HUES6 (cell line): ENCODE results near the gene PLA2G6.

Source experiments
- H3K27ac ChIP-seq: 2 replicates; pipeline ENCODE4 v1.7.0; 2013; ENCODE audit warnings: low read depth, mild to moderate bottlenecking, low read length, inconsistent platforms
- H3K27me3 ChIP-seq: 2 replicates; pipeline ENCODE4 v1.6.1; 2013; ENCODE audit warnings: low read length; ENCODE audit not compliant: control insufficient read depth, insufficient read depth
- H3K36me3 ChIP-seq: 2 replicates; pipeline ENCODE4 v1.6.1; 2013; ENCODE audit warnings: low read length; ENCODE audit not compliant: control insufficient read depth, insufficient read depth
- H3K4me1 ChIP-seq: 2 replicates; pipeline ENCODE4 v1.6.1; 2013; ENCODE audit warnings: low read length; ENCODE audit not compliant: control insufficient read depth, insufficient read depth
- H3K4me3 ChIP-seq: 2 replicates; pipeline ENCODE4 v1.5.1; 2013; ENCODE audit warnings: low read depth, low read length
- H3K9ac ChIP-seq: one replicate; pipeline ENCODE4 v1.6.1; 2013; ENCODE audit warnings: mild to moderate bottlenecking, low read length
- H3K9me3 ChIP-seq: 2 replicates; pipeline ENCODE4 v1.6.1; 2013; ENCODE audit warnings: low read depth, low read length; ENCODE audit not compliant: control insufficient read depth, insufficient read depth

The PLA2G6 gene

DNA sequence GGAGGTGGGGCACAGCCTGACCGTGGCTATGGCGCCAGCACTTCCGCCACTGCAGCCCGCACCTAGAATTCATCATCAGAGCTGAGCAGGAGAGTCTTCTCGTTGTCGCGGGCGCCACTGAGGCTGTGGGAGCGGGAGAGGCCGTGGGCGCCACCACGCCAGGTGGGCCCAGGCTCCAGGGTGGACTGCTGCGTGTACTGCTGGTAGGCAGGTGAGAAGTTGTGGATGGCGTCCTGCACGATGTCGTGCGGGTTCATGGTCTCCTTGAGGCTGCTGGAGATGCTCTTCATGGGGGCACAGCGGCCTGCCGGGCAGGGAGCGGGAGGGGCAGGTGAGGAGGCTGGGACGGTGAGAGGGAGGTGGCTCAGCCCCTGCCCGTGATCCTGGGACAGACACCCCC is 39.8 kb upstream of the PLA2G6 start:
- Histone ChIP-seq H3K9ac (no peak overlapping the region), H3K4me1 (peaks cover 29% of the 10 kb centered on the region), H3K27ac (no peak overlapping the region), H3K4me3 (no peak overlapping the region), H3K36me3 (peaks cover 46% of the 10 kb centered on the region), H3K9me3 (no peaks in the 10 kb centered on the region), H3K27me3 (no peaks in the 10 kb centered on the region)

DNA sequence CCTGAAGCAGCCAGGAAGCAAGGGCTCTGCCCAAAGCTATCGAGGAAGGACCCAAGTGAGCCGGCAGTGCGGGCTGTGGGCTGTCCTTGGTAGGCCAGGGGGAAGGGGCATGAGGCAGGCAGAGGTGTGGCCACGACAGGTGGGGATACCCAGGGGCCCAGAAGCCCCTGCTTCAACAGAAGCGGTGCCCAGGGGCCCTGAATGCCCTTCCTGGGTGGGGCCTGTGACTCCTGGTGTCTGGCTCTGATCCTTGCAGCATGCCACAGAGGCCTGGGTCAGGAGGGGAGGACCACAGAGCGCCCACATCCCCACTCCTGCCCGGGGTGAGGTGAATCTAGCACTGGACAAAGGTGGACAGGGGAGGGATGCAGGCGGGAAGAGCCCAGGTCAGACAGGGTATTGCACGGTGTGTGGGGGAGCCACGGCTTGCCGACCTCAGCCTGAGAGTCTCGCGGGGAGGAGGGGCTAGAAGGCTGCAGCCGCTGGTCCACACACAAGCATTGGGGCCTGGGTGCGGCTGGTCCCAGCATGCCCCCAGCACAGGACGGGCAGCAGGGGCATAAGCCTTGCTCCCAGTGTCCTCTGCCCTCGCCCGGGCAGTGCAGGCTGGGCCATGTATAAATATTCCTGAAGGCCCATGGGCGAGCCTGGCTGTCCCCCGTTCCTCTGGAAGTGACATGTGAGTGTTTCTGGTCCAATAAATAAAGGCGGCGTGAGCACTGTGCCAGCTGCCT is 39.2 kb upstream of the PLA2G6 start:
- no peaks in the 10 kb centered on the region for H3K27me3 ChIP-seq

GRCh38 chr22:38220163-38220562 is 38.5 kb upstream of the PLA2G6 start:
- H3K4me3 ChIP-seq, result no peak overlapping the region
- peak overlapping the region; percentile 46; the same call in 1 of the 2 replicates for H3K27ac ChIP-seq
- H3K9ac ChIP-seq, result peak overlapping the region; percentile 17
- no peaks in the 10 kb centered on the region for H3K27me3 ChIP-seq
- H3K9me3 ChIP-seq, result no peaks in the 10 kb centered on the region
- H3K36me3 ChIP-seq, result peaks cover 37% of the 10 kb centered on the region
- peaks cover 33% of the 10 kb centered on the region for H3K4me1 ChIP-seq

More for the DNA sequence above, 39.2 kb upstream of the PLA2G6 start:
- H3K9ac ChIP-seq, result no peak overlapping the region
- H3K9me3 ChIP-seq, result no peaks in the 10 kb centered on the region
- H3K4me1 ChIP-seq, result peaks cover 29% of the 10 kb centered on the region
- no peak overlapping the region for H3K4me3 ChIP-seq
- peaks cover 43% of the 10 kb centered on the region for H3K36me3 ChIP-seq
- H3K27ac ChIP-seq, result no peak overlapping the region

- Histone ChIP-seq H3K27ac (peak overlapping the region; percentile 46; the same call in 1 of the 2 replicates), H3K9me3 (no peaks in the 10 kb centered on the region), H3K27me3 (no peaks in the 10 kb centered on the region; the same call in 1 of the 2 replicates), H3K4me3 (no peak overlapping the region), H3K9ac (peak overlapping the region; percentile 25), H3K36me3 (peaks cover 32% of the 10 kb centered on the region), H3K4me1 (peaks cover 37% of the 10 kb centered on the region)
These were observed 38.0 kb upstream of the PLA2G6 start for GRCh38 chr22:38219632-38220031.

DNA sequence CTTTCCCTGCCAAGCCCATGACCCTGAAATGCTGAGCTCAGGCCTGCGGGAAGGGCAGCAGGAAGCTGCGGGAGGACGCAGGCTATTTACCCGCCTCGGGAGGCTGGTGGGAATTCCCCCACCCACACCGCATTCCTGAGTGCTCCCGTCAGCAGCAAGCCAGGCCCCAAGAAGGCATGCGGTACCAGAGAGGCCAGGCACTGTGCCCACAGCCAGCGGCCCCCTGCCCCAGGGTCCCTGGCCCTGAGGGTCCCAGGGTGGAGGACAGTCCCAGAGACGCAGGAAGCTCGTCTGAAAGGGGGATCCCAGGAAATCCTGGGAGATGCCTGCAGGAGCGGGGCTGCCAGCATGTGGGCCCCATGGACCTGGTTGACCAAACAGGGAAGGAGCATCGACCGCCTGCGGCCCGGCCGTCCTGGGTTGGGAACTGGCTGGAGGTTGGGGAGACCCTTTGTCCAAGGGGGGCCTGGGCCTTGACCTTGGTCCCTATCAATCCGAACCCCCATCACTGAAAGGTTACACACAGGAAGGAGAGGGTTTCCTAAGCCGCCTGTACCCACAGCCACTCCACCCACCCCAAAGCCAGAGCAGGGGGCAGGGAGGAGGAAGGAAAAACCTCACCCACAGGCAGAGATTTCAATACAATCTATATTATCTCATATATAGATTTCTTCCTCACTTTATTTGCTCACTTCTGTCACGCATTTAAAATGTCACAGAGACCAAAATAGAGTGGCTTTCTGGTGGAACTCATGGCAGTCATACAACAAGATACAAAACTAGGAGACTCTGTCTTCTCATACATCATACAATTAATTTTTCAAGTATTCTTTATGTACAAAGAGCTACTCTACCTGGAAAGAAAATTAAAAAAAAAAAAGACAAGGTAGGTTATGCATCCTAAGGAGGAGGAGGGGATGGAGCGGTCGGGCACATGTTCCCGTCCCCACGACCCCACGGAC is 37.3 kb upstream of the PLA2G6 start:
- Histone ChIP-seq H3K27ac (peak overlapping the region; percentile 83), H3K9ac (peak overlapping the region; percentile 53), H3K9me3 (no peaks in the 10 kb centered on the region)

GRCh38 chr22:38215156-38216038 is 33.8 kb upstream of the PLA2G6 start:
- H3K4me1 ChIP-seq, result peaks cover 43% of the 10 kb centered on the region
- no peak overlapping the region for H3K27ac ChIP-seq
- H3K27me3 ChIP-seq, result peaks cover 15% of the 10 kb centered on the region
- H3K4me3 ChIP-seq, result peak overlapping the region; percentile 27; the same call in 1 of the 2 replicates
- no peak overlapping the region for H3K9ac ChIP-seq
- no peaks in the 10 kb centered on the region for H3K36me3 ChIP-seq
- no peaks in the 10 kb centered on the region for H3K9me3 ChIP-seq

More for the DNA sequence above, 37.3 kb upstream of the PLA2G6 start:
- Histone ChIP-seq H3K4me3 (no peak overlapping the region), H3K36me3 (peaks cover 27% of the 10 kb centered on the region), H3K27me3 (peaks cover 6% of the 10 kb centered on the region), H3K4me1 (peaks cover 42% of the 10 kb centered on the region)

DNA sequence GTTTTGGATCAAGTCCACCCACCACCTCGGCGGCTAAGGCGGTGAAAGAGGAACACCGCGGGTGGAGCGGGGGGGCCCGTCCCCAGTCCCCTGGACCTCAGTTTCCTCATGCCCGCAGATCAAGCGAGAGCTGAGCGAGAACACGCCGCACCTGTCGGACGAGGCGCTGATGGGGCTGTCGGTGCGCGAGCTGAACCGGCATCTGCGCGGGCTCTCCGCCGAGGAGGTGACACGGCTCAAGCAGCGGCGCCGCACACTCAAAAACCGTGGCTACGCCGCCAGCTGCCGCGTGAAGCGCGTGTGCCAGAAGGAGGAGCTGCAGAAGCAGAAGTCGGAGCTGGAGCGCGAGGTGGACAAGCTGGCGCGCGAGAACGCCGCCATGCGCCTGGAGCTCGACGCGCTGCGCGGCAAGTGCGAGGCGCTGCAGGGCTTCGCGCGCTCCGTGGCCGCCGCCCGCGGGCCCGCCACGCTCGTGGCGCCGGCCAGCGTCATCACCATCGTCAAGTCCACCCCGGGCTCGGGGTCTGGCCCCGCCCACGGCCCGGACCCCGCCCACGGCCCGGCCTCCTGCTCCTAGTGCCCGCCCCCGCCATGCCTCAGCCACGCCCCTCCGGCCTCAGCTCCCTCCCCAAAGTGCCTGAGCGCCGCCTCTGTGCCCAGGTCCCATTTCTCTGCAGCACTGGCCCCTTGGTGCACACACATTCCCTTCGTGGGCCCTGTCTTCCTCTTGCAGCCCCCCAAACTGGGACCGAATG is 32.8 kb upstream of the PLA2G6 start:
- H3K4me1 ChIP-seq, result peaks cover 36% of the 10 kb centered on the region
- peak overlapping the region; percentile 30 for H3K9ac ChIP-seq
- no peak overlapping the region for H3K27ac ChIP-seq

DNA sequence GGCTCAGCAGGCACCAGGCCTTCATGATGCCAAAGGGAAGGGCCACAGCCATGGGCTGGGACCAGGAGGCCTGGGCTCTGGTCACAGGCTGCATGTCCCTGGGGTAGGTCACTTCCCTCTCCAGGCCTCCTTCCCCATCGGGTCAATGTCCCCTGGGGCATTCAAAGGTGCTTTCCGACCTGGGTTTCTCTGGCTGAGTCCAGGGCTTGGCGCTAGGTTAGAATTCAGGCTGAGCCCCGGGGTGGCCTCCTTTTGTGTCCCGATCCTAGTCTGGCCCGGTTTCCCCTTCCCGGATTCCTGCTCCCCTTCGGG is 32.3 kb upstream of the PLA2G6 start:
- H3K36me3 ChIP-seq, result no peaks in the 10 kb centered on the region
- H3K9me3 ChIP-seq, result no peaks in the 10 kb centered on the region
- peak overlapping the region; percentile 30 for H3K9ac ChIP-seq
- H3K27me3 ChIP-seq, result peaks cover 15% of the 10 kb centered on the region
- no peak overlapping the region for H3K27ac ChIP-seq
- peaks cover 30% of the 10 kb centered on the region for H3K4me1 ChIP-seq
- H3K4me3 ChIP-seq, result peak overlapping the region; percentile 60

More for the DNA sequence above, 32.8 kb upstream of the PLA2G6 start:
- Histone ChIP-seq H3K9me3 (no peaks in the 10 kb centered on the region), H3K4me3 (peak overlapping the region; percentile 60), H3K36me3 (no peaks in the 10 kb centered on the region), H3K27me3 (peaks cover 15% of the 10 kb centered on the region)

GRCh38 chr22:38213319-38213989 is 31.8 kb upstream of the PLA2G6 start:
- Histone ChIP-seq H3K4me3 (no peak overlapping the region), H3K27me3 (peaks cover 15% of the 10 kb centered on the region), H3K27ac (no peak overlapping the region), H3K9ac (no peak overlapping the region), H3K9me3 (no peaks in the 10 kb centered on the region), H3K36me3 (no peaks in the 10 kb centered on the region), H3K4me1 (peaks cover 25% of the 10 kb centered on the region)
